ENCODE data around the gene RAP1GAP2. TPM values are rescaled to one million over a fixed set of nuclear protein-coding genes. Genes with fewer than 3 reads are reported as not detected.
A peak's percentile ranks its signal among the peaks of the same experiment; 100 is the strongest.

The RAP1GAP2 gene
- total RNA-seq, 1 donor from 2014 or later, result 8.6 TPM

DNA sequence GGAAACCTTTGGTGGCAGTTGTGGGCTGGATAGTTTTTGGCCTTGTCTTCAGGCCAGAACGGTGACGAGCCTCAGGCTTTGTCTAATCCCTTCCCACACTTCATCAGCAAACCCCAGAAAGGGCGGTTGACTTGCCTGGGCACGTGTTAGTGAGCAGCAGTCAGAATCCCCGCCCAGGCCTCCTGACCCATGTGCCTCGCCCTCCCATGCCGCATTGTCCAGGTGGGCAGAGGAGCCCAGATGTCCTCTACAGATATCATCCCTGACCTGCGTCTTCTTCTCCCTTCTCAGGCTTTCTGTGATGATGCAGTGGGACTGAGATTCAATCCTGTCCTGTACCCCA, 184.6 kb downstream of the RAP1GAP2 start:
- Histone ChIP-seq H3K9me3 (ENCODE audit: insufficient read depth, low read depth, low read length) (no peaks in the 10 kb centered on the region), H2AFZ (ENCODE audit: low read depth, low read length) (no peak overlapping the region), H3K4me2 (ENCODE audit: low read length) (no peak overlapping the region), H3K27me3 (ENCODE audit: insufficient read depth, low read length) (no peaks in the 10 kb centered on the region), H3K4me3 (ENCODE audit: insufficient read depth, low read depth, low read length) (no peak overlapping the region), H3K4me1 (ENCODE audit: insufficient read depth, low read length) (peaks cover 4% of the 10 kb centered on the region), H3K27ac (ENCODE audit: low read depth, low read length) (no peak overlapping the region), H4K20me1 (ENCODE audit: insufficient read depth, low read length) (no peaks in the 10 kb centered on the region), H3K79me2 (ENCODE audit: insufficient read depth, low read length) (no peaks in the 10 kb centered on the region), H3K9ac (ENCODE audit: low read length) (no peak overlapping the region), H3K36me3 (ENCODE audit: insufficient read depth, low read length) (no peaks in the 10 kb centered on the region)
- H3K27me3 Mint-ChIP-seq (ENCODE audit: low read depth, unreplicated experiment), result no peaks in the 10 kb centered on the region
- TF ChIP-seq EZH2 (IDR thresholded peaks at IDR 0.05; ENCODE audit: insufficient read depth, low read length), result no peak
- TF ChIP-seq, protein P1, sequence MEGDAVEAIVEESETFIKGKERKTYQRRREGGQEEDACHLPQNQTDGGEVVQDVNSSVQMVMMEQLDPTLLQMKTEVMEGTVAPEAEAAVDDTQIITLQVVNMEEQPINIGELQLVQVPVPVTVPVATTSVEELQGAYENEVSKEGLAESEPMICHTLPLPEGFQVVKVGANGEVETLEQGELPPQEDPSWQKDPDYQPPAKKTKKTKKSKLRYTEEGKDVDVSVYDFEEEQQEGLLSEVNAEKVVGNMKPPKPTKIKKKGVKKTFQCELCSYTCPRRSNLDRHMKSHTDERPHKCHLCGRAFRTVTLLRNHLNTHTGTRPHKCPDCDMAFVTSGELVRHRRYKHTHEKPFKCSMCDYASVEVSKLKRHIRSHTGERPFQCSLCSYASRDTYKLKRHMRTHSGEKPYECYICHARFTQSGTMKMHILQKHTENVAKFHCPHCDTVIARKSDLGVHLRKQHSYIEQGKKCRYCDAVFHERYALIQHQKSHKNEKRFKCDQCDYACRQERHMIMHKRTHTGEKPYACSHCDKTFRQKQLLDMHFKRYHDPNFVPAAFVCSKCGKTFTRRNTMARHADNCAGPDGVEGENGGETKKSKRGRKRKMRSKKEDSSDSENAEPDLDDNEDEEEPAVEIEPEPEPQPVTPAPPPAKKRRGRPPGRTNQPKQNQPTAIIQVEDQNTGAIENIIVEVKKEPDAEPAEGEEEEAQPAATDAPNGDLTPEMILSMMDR (IDR thresholded peaks at IDR 0.05; ENCODE audit: insufficient read depth, low read depth, low read length), result no peak
- peaks cover 2% of the 10 kb centered on the region for H3K4me1 Mint-ChIP-seq (ENCODE audit: low read depth, unreplicated experiment)
- peaks cover 8% of the 10 kb centered on the region for H3K36me3 Mint-ChIP-seq (ENCODE audit: low read depth, unreplicated experiment)
- no peak overlapping the region for H3K4me3 Mint-ChIP-seq (ENCODE audit: unreplicated experiment)
- no peaks in the 10 kb centered on the region for H3K9me3 Mint-ChIP-seq (ENCODE audit: unreplicated experiment)
- DNase-seq (ENCODE audit: low read depth) (no peak), FAIRE-seq (no peak)
- H3K27ac Mint-ChIP-seq (ENCODE audit: unreplicated experiment), result no peak overlapping the region

DNA sequence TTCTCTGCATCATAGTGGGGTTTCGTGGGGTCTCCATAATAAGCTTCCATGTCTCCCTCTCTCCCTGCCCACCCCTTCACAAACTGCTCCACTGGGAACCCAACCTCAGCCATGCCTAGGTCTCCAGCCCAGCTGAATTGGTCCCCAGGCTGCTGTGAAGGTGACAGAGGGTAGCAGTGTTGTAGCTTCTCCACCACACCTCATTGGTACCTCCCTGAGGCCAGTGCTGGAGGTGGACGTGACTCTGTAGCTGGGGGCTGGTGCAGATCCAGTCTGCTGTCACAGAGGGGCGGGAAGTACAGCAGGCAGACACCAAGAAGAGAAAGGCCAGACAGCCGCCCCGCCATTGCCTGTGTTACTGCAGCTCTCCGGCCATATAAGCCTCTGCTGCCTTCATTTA, 185.1 kb downstream of the RAP1GAP2 start:
- no peaks in the 10 kb centered on the region for H4K20me1 ChIP-seq (ENCODE audit: insufficient read depth, low read length)
- Mint-ChIP-seq H3K36me3 (ENCODE audit: low read depth, unreplicated experiment) (peaks cover 8% of the 10 kb centered on the region), H3K4me3 (ENCODE audit: unreplicated experiment) (no peak overlapping the region), H3K4me1 (ENCODE audit: low read depth, unreplicated experiment) (peaks cover 2% of the 10 kb centered on the region), H3K27ac (ENCODE audit: unreplicated experiment) (no peak overlapping the region), H3K9me3 (ENCODE audit: unreplicated experiment) (no peaks in the 10 kb centered on the region), H3K27me3 (ENCODE audit: low read depth, unreplicated experiment) (no peaks in the 10 kb centered on the region)
- TF ChIP-seq EZH2 (IDR thresholded peaks at IDR 0.05; ENCODE audit: insufficient read depth, low read length), result no peak
- TF ChIP-seq, protein P1 (IDR thresholded peaks at IDR 0.05; ENCODE audit: insufficient read depth, low read depth, low read length), result no peak
- no peaks in the 10 kb centered on the region for H3K9me3 ChIP-seq (ENCODE audit: insufficient read depth, low read depth, low read length)
- H2AFZ ChIP-seq (ENCODE audit: low read depth, low read length), result no peak overlapping the region
- DNase-seq (ENCODE audit: low read depth) (no peak), FAIRE-seq (no peak)
- H3K27me3 ChIP-seq (ENCODE audit: insufficient read depth, low read length), result no peaks in the 10 kb centered on the region
- no peaks in the 10 kb centered on the region for H3K36me3 ChIP-seq (ENCODE audit: insufficient read depth, low read length)
- no peak overlapping the region for H3K4me3 ChIP-seq (ENCODE audit: insufficient read depth, low read depth, low read length)
- peaks cover 4% of the 10 kb centered on the region for H3K4me1 ChIP-seq (ENCODE audit: insufficient read depth, low read length)
- no peak overlapping the region for H3K9ac ChIP-seq (ENCODE audit: low read length)
- H3K4me2 ChIP-seq (ENCODE audit: low read length), result no peak overlapping the region
- H3K79me2 ChIP-seq (ENCODE audit: insufficient read depth, low read length), result no peaks in the 10 kb centered on the region
- H3K27ac ChIP-seq (ENCODE audit: low read depth, low read length), result no peak overlapping the region

DNA sequence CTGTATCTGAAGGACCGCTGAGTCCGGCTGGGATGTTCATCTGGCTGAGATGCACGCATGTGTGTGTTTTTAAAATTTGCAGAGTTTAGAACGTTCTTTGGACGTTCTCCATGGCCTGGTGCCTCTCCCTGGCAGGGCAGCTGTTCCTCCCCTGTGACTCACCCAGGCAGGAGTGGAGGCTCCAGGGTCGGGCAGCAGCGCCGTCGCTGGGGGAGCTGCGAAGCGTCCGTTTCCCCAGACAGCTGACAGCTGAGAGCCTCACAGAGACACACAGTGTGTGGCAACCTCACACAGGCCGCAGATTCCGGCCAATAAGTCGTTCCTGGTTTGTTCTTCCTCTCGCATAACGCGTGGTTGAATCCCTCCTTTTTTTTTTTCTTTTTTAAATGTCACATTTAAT, 186.6 kb downstream of the RAP1GAP2 start:
- Histone ChIP-seq H3K9me3 (ENCODE audit: insufficient read depth, low read depth, low read length) (no peaks in the 10 kb centered on the region), H3K4me3 (ENCODE audit: insufficient read depth, low read depth, low read length) (no peak overlapping the region), H3K4me2 (ENCODE audit: low read length) (peak overlapping the region; percentile 28), H3K9ac (ENCODE audit: low read length) (no peak overlapping the region), H2AFZ (ENCODE audit: low read depth, low read length) (no peak overlapping the region), H4K20me1 (ENCODE audit: insufficient read depth, low read length) (no peaks in the 10 kb centered on the region), H3K79me2 (ENCODE audit: insufficient read depth, low read length) (no peaks in the 10 kb centered on the region), H3K27ac (ENCODE audit: low read depth, low read length) (no peak overlapping the region), H3K4me1 (ENCODE audit: insufficient read depth, low read length) (peaks cover 4% of the 10 kb centered on the region), H3K36me3 (ENCODE audit: insufficient read depth, low read length) (no peaks in the 10 kb centered on the region), H3K27me3 (ENCODE audit: insufficient read depth, low read length) (no peaks in the 10 kb centered on the region)
- H3K27me3 Mint-ChIP-seq (ENCODE audit: low read depth, unreplicated experiment), result no peaks in the 10 kb centered on the region
- no peaks in the 10 kb centered on the region for H3K9me3 Mint-ChIP-seq (ENCODE audit: unreplicated experiment)
- H3K4me1 Mint-ChIP-seq (ENCODE audit: low read depth, unreplicated experiment), result peaks cover 2% of the 10 kb centered on the region
- DNase-seq (ENCODE audit: low read depth), result peak; percentile 61
- H3K27ac Mint-ChIP-seq (ENCODE audit: unreplicated experiment), result no peak overlapping the region
- no peak for TF ChIP-seq EZH2 (IDR thresholded peaks at IDR 0.05; ENCODE audit: insufficient read depth, low read length)
- TF ChIP-seq, protein P1 (IDR thresholded peaks at IDR 0.05; ENCODE audit: insufficient read depth, low read depth, low read length), result no peak
- FAIRE-seq, result no peak
- H3K4me3 Mint-ChIP-seq (ENCODE audit: unreplicated experiment), result no peak overlapping the region
- peaks cover 8% of the 10 kb centered on the region for H3K36me3 Mint-ChIP-seq (ENCODE audit: low read depth, unreplicated experiment)
